IMR-90 (cell line): Measurements from ENCODE around the gene CHN2. TPM values are rescaled to one million over a fixed set of nuclear protein-coding genes. Genes with fewer than 3 reads are reported as not detected.

Experiments
- ATAC-seq: fragments of 200-7000 bp; cut with Tn5 transposase; 2 replicates; pipeline ENCODE4 v1.9.1; 2020; ENCODE audit warnings: low read depth, mild to moderate bottlenecking, moderate library complexity
- BruUV-seq: library from RNA; stranded (reverse); fragments of 400-500 nt; replicated peaks from 2 replicates; lab custom pipeline; 2021; lab: Mats Ljungman, UMichigan
- CTCF ChIA-PET: fragments of 300-600 bp; formaldehyde crosslinking; extraction: SDS; loops from one replicate; lab custom pipeline; 2021; ENCODE audit warnings: antibody characterized with exemption; lab: Yijun Ruan, JAX
- POLR2A ChIA-PET: fragments of 300-600 bp; sonication (Branson Sonifier 250); formaldehyde crosslinking; loops from one replicate; lab custom pipeline; 2022; ENCODE audit warnings: antibody characterized with exemption; ENCODE audit not compliant: unreplicated experiment; lab: Charles Lee
- DNase-seq: peaks from one replicate; pipeline ENCODE4 v3.0.0; 2013
- H2AFZ ChIP-seq: replicated peaks from 2 replicates; pipeline ENCODE3; 2013; ENCODE audit warnings: low read length, mild to moderate bottlenecking; ENCODE audit not compliant: poor library complexity
- H2AK5ac ChIP-seq: 2 replicates; pipeline ENCODE4 v1.6.1; 2013; ENCODE audit warnings: low read depth, low read length, inconsistent platforms
- H2AK9ac ChIP-seq: replicated peaks from 2 replicates; pipeline ENCODE3; 2013; ENCODE audit warnings: mild to moderate bottlenecking, low read depth, low read length, moderate library complexity; ENCODE audit not compliant: poor library complexity
- H2BK120ac ChIP-seq: 2 replicates; pipeline ENCODE4 v1.6.1; 2013; ENCODE audit warnings: low read depth, low read length, inconsistent platforms
- H2BK15ac ChIP-seq: 3 replicates; pipeline ENCODE4 v1.6.1; 2013; ENCODE audit warnings: low read depth, low read length, inconsistent platforms
- H2BK20ac ChIP-seq: 2 replicates; pipeline ENCODE4 v1.6.1; 2013; ENCODE audit warnings: low read depth, mild to moderate bottlenecking, inconsistent platforms, low read length, moderate library complexity
- H2BK5ac ChIP-seq: 2 replicates; pipeline ENCODE4 v1.6.1; 2013; ENCODE audit warnings: mild to moderate bottlenecking, low read depth, low read length, inconsistent platforms; ENCODE audit not compliant: poor library complexity, severe bottlenecking
- H3K14ac ChIP-seq: replicated peaks from 2 replicates; pipeline ENCODE4 v1.6.1; 2013; ENCODE audit warnings: low read depth, low read length, inconsistent platforms
- H3K18ac ChIP-seq: 2 replicates; pipeline ENCODE4 v1.6.1; 2013; ENCODE audit warnings: low read depth, low read length, control low read depth
- H3K23ac ChIP-seq: 2 replicates; pipeline ENCODE4 v1.6.1; 2013; ENCODE audit warnings: low read depth, low read length, inconsistent platforms
- H3K27ac ChIP-seq: 2 replicates; pipeline ENCODE4 v1.5.1; 2013; ENCODE audit warnings: mild to moderate bottlenecking, control low read depth, low read length; ENCODE audit not compliant: insufficient read depth
- H3K27me3 ChIP-seq: 2 replicates; pipeline ENCODE4 v1.6.1; 2013; ENCODE audit warnings: low read length; ENCODE audit not compliant: control insufficient read depth, insufficient read depth
- H3K36me3 ChIP-seq: 2 replicates; pipeline ENCODE4 v1.6.1; 2013; ENCODE audit warnings: low read length, mixed read lengths; ENCODE audit not compliant: control insufficient read depth, insufficient read depth
- H3K4ac ChIP-seq: 2 replicates; pipeline ENCODE4 v1.6.1; 2013; ENCODE audit warnings: low read depth, low read length, inconsistent platforms
- H3K4me1 ChIP-seq: 2 replicates; pipeline ENCODE4 v1.6.1; 2013; ENCODE audit warnings: low read length, mixed read lengths; ENCODE audit not compliant: control insufficient read depth, insufficient read depth
- H3K4me2 ChIP-seq: 2 replicates; pipeline ENCODE4 v1.6.1; 2013; ENCODE audit warnings: low read depth, mild to moderate bottlenecking, control low read depth, low read length, moderate library complexity
- H3K4me3 ChIP-seq: 2 replicates; pipeline ENCODE4 v1.5.1; 2013; ENCODE audit warnings: low read depth, mild to moderate bottlenecking, control low read depth, low read length, moderate library complexity; ENCODE audit not compliant: insufficient read depth
- H3K56ac ChIP-seq: 2 replicates; pipeline ENCODE4 v1.6.1; 2013; ENCODE audit warnings: low read length, inconsistent platforms; ENCODE audit not compliant: insufficient read depth; ENCODE audit errors: extremely low read depth
- H3K79me1 ChIP-seq, 2 experiments: 2 replicates each; pipeline ENCODE4 v1.6.1; 2013; ENCODE audit warnings: low read length in 2 of 2, inconsistent platforms in 1 of 2, low read depth in 1 of 2
- H3K9ac ChIP-seq: 2 replicates; pipeline ENCODE4 v1.6.1; 2013; ENCODE audit warnings: low read depth, low read length, control low read depth
- H3K9me1 ChIP-seq: 2 replicates; pipeline ENCODE4 v1.6.1; 2013; ENCODE audit warnings: low read length, inconsistent platforms; ENCODE audit not compliant: insufficient read depth
- H3K9me3 ChIP-seq: 2 replicates; pipeline ENCODE4 v1.6.1; 2013; ENCODE audit warnings: low read length; ENCODE audit not compliant: control insufficient read depth, insufficient read depth
- H4K20me1 ChIP-seq: 2 replicates; pipeline ENCODE4 v1.6.1; 2013; ENCODE audit warnings: low read length, inconsistent platforms; ENCODE audit not compliant: insufficient read depth
- H4K5ac ChIP-seq: 2 replicates; pipeline ENCODE4 v1.6.1; 2013; ENCODE audit warnings: mild to moderate bottlenecking, low read depth, low read length, control low read depth
- H4K8ac ChIP-seq, 2 experiments: 2 replicates each; pipeline ENCODE4 v1.6.1; 2013; ENCODE audit warnings: low read depth in 2 of 2, low read length in 2 of 2, control low read depth in 1 of 2, inconsistent platforms in 1 of 2
- H4K91ac ChIP-seq: 2 replicates; pipeline ENCODE4 v1.6.1; 2013; ENCODE audit warnings: low read depth, low read length, inconsistent platforms; ENCODE audit not compliant: insufficient read depth
- FOS ChIP-seq: fragments of 150-350 bp; IDR thresholded peaks from 2 replicates; pipeline ENCODE4 v1.6.1; 2016; ENCODE audit warnings: low read depth, low read length
- RAD21 ChIP-seq: IDR thresholded peaks from 2 replicates; pipeline ENCODE4 v1.6.1; 2012; ENCODE audit warnings: low read length, improper control_type of control experiment
- RFX5 ChIP-seq: IDR thresholded peaks from 2 replicates; pipeline ENCODE4 v1.8.0; 2012; ENCODE audit warnings: low read depth, mild to moderate bottlenecking, low read length, moderate library complexity
- WGBS, 2 experiments: methylation state at CpG; one replicate each; pipeline versions ENCODE4 v1.1.5 to v1.1.7; 2013; ENCODE audit warnings: missing lambda C conversion rate in 2 of 2; ENCODE audit not compliant: insufficient read length in 1 of 2; ENCODE audit errors: extremely low coverage in 2 of 2; 5-methylcytosine and 5-hydroxymethylcytosine counted together
- dilution Hi-C: fragments of 300-500 bp; cut with HindIII; formaldehyde crosslinking; loops from one replicate; pipeline ENCODE4 v1.14.3; 2018; ENCODE audit warnings: low sequenced_read_pairs; ENCODE audit not compliant: unreplicated experiment
- in situ Hi-C: fragments of 300-500 bp; cut with MboI; formaldehyde crosslinking; loops from 3 replicates; pipeline ENCODE4 v1.14.3; 2019; ENCODE audit warnings: low sequenced_read_pairs, inconsistent platforms, mixed read lengths
- intact Hi-C: fragments of 100-400 bp; cut with micrococcal nuclease; formaldehyde crosslinking; loops from 2 replicates; pipeline ENCODE4 v1.10.0; 2022
- polyA plus RNA-seq, 3 experiments: library from polyadenylated mRNA; depleted of rRNA; stranded (reverse); fragments of >200 nt; gene quantifications; 2 replicates each; pipeline ENCODE4 v1.2.3, GENCODE V29; 2012; ENCODE audit warnings: low replicate concordance in 1 of 3
- total RNA-seq: library from RNA; depleted of rRNA; stranded (reverse); fragments of >200 nt; gene quantifications from 2 replicates; pipeline ENCODE4 v1.2.3, GENCODE V29; 2012
- TF ChIP-seq, protein P1 (sequence below): conservative IDR thresholded peaks from 2 replicates; pipeline ENCODE4 v1.5.1; 2012; ENCODE audit warnings: mild to moderate bottlenecking, low read depth, low read length, improper control_type of control experiment

CHN2 gene
- total and polyA plus RNA-seq, 2 of the 4 experiments (the other 2 are of a cell fraction): not detected

DNA sequence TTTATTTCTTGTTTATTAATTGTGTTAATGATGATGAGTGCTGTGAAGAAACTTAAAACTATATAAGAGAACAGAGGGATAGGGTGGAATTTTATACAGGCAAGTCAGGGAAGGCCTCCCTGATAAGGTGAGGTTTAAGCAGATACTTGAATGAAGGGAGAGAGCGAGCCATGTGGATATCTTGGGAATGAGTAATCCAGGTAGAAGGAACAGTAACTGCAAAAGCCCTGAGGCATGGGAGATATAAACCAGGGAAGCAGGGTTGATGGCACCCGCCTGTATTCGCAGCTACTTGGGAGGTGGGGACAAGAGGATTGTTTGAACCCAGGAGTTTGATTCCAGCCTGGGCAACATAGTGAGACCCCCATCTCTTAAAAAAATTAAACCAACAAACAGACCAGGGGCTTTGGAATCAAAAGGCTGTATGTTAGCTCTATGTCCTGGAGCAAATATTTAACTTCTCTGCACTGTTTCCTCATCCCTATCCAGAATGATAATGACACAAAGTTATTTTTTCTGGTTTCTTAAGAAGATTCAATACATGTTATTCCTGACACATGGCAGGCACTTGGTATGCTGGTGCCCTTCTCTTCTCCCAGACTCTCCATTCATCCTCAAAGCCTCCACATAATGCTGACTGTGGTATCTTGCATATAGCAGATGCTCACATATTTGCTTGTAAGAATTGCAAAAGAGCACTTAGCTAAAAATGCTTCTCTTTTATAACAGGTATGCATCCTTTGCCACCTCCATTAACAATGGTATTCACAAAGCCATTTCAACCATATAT, 169.3 kb downstream of the CHN2 start:
- intact Hi-C loops: no loop called here
- H3K56ac ChIP-seq: no peak overlapping the region
- no peak overlapping the region for H4K91ac ChIP-seq
- no peaks in the 10 kb centered on the region for H3K36me3 ChIP-seq
- no peak overlapping the region for H3K4me3 ChIP-seq
- BruUV-seq: no TSS peak
- no peak for DNase-seq
- dilution Hi-C loops: no loop called here
- H3K9me3 ChIP-seq: no peaks in the 10 kb centered on the region
- H2BK15ac ChIP-seq: no peak overlapping the region
- 75% methylated on average over 1 of the region's 3 CpGs; no CpG with 5 or more reads in 1 of the 2 experiments for WGBS, 2 experiments
- no peak overlapping the region for H2AK5ac ChIP-seq
- H3K27me3 ChIP-seq: no peaks in the 10 kb centered on the region
- no peak overlapping the region for H3K27ac ChIP-seq
- ATAC-seq: no peak
- H2AK9ac ChIP-seq: no peak overlapping the region
- H2BK120ac ChIP-seq: no peak overlapping the region
- no peak for TF ChIP-seq RFX5
- TF ChIP-seq RAD21: no peak
- TF ChIP-seq FOS: no peak
- TF ChIP-seq, protein P1, sequence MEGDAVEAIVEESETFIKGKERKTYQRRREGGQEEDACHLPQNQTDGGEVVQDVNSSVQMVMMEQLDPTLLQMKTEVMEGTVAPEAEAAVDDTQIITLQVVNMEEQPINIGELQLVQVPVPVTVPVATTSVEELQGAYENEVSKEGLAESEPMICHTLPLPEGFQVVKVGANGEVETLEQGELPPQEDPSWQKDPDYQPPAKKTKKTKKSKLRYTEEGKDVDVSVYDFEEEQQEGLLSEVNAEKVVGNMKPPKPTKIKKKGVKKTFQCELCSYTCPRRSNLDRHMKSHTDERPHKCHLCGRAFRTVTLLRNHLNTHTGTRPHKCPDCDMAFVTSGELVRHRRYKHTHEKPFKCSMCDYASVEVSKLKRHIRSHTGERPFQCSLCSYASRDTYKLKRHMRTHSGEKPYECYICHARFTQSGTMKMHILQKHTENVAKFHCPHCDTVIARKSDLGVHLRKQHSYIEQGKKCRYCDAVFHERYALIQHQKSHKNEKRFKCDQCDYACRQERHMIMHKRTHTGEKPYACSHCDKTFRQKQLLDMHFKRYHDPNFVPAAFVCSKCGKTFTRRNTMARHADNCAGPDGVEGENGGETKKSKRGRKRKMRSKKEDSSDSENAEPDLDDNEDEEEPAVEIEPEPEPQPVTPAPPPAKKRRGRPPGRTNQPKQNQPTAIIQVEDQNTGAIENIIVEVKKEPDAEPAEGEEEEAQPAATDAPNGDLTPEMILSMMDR: no peak
- H2AFZ ChIP-seq: no peak overlapping the region
- no peak overlapping the region for H4K5ac ChIP-seq
- no peak overlapping the region for H2BK5ac ChIP-seq
- ChIA-PET POLR2A (no interaction called here), CTCF (no interaction called here)
- no peak overlapping the region for H3K4ac ChIP-seq
- in situ Hi-C loops: no loop called here
- H3K23ac ChIP-seq: no peak overlapping the region
- H3K9ac ChIP-seq: no peak overlapping the region
- no peak overlapping the region for H3K18ac ChIP-seq
- no peak overlapping the region for H3K14ac ChIP-seq
- H3K4me1 ChIP-seq: no peaks in the 10 kb centered on the region
- H3K9me1 ChIP-seq: no peaks in the 10 kb centered on the region
- H3K4me2 ChIP-seq: no peak overlapping the region
- no peak overlapping the region for H2BK20ac ChIP-seq
- H4K20me1 ChIP-seq: no peaks in the 10 kb centered on the region
- H3K79me1 ChIP-seq: no peaks in the 10 kb centered on the region
- H4K8ac ChIP-seq: no peak overlapping the region
